NCI-H1694 (cell line): ENCODE data around the gene TNNC1.

Experiments used
- DNase-seq: peaks from one replicate; lab custom pipeline; 2025; lab: John Stamatoyannopoulos, UW

TNNC1 gene

GRCh38 chr3:52453496-52454249, at the start of gene TNNC1:
Gene TNNC1, minus strand, starts transcription at chr3:52454041. Its CDS starts 26 bp downstream, at chr3:52454015.
- no peak for DNase-seq

- no peak for DNase-seq
Measured at GRCh38 chr3:52502808-52503350, 49.0 kb upstream of the TNNC1 start.

- DNase-seq, result no peak
Measured at GRCh38 chr3:52502001-52502400, 48.2 kb upstream of the TNNC1 start.

GRCh38 chr3:52501046-52501445, 47.2 kb upstream of the TNNC1 start:
- no peak for DNase-seq

GRCh38 chr3:52498137-52499054, 44.6 kb upstream of the TNNC1 start:
- DNase-seq, result no peak

GRCh38 chr3:52495777-52496602, 42.1 kb upstream of the TNNC1 start:
- no peak for DNase-seq

- DNase-seq, result no peak
Measured at GRCh38 chr3:52494886-52495495, 41.1 kb upstream of the TNNC1 start, which contains the start of gene STAB1. Gene STAB1, plus strand, starts transcription at chr3:52495338. Its CDS starts 76 bp downstream, at chr3:52495414.

GRCh38 chr3:52494445-52494844, 40.6 kb upstream of the TNNC1 start:
- no peak for DNase-seq

GRCh38 chr3:52493232-52494017, 39.6 kb upstream of the TNNC1 start:
- DNase-seq, result no peak

GRCh38 chr3:52492059-52492458, 38.2 kb upstream of the TNNC1 start:
- no peak for DNase-seq

- DNase-seq, result no peak
Measured at GRCh38 chr3:52490939-52491526, 37.2 kb upstream of the TNNC1 start.

GRCh38 chr3:52490035-52490938, 36.4 kb upstream of the TNNC1 start:
- no peak for DNase-seq

- DNase-seq, result no peak
Measured at GRCh38 chr3:52489453-52489852, 35.6 kb upstream of the TNNC1 start.

GRCh38 chr3:52488746-52489145, 34.9 kb upstream of the TNNC1 start:
- DNase-seq, result no peak

GRCh38 chr3:52487788-52488691, 34.2 kb upstream of the TNNC1 start:
- no peak for DNase-seq

GRCh38 chr3:52487050-52487787, 33.4 kb upstream of the TNNC1 start:
- no peak for DNase-seq
